ENCODE measurements around the gene MRPL22. TPM values are rescaled to one million over a fixed set of nuclear protein-coding genes. Genes with fewer than 3 reads are reported as not detected.

The MRPL22 gene
- total and polyA plus RNA-seq, 2 of the 13 experiments (the other 11 are each of a cell fraction or from before 2014, with no cell fraction given), result 66.8 to 84.8 TPM

DNA sequence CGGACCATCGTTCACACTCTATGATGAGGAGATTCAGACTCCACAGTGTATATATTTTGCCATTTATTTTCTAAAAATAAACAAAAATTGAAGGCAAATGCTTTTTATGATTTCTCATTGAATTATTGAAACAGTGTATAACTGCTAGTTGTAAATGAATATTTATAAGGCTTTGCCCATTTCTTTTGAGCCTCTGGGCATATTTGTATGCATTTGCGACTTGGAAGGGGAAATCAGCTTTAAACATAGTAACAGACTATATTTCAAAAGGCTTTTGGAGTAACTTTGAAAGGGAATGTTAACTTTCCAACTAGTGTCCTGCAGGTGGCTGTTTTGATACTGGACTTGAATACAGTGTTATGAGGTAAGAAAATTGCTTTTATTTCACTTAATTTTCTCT, 26.0 kb downstream of the MRPL22 start:
- H3K27me3 ChIP-seq (ENCODE audit: control insufficient read depth in 1 of 2, insufficient read depth in 2 of 2, low read length in 2 of 2), result no peaks in the 10 kb centered on the region
- intact Hi-C loops (cut with micrococcal nuclease; ENCODE audit: unreplicated experiment) (no loop called here), in situ Hi-C loops (cut with HindIII; ENCODE audit: extremely low pct_ligation_motif_present, low pct_unique_long_range_greater_than_20kb) (no loop called here)
- ChIA-PET POLR2A (no interaction called here), CTCF (ENCODE audit: low intra/inter-chr PET ratio, low total read pairs) (interaction anchor here (1.0 to 1.9 kb wide), 2 partner anchors 38 to 61 kb away, joined by 3 to 8 read pairs; no protein-coding TSS in a partner anchor)
- peaks cover 19% of the 10 kb centered on the region for H3K4me1 ChIP-seq (ENCODE audit: insufficient read depth, low read length)
- BruUV-seq (replicated peaks), result no TSS peak
- no peaks in the 10 kb centered on the region for H3K79me2 ChIP-seq (ENCODE audit: insufficient read depth, low read length)
- peaks cover 0 to 26% of the 10 kb centered on the region in 2 experiments; a peak in 4 of 5 replicates for H3K36me3 ChIP-seq (replicated peaks in 1 of 2; ENCODE audit: control insufficient read depth in 1 of 2, insufficient read depth in 2 of 2, low read length in 2 of 2)
- no peaks in the 10 kb centered on the region for H4K20me1 ChIP-seq (ENCODE audit: insufficient read depth, low read length)
- ATAC-seq (no peak), FAIRE-seq (no peak), DNase-seq (ENCODE audit: low spot score) (no peak)
- H3K9ac ChIP-seq (ENCODE audit: insufficient read depth, low read depth, low read length), result no peak overlapping the region
- WGBS (ENCODE audit: low lambda C conversion rate), result 97% methylated on average over 3 of the region's 3 CpGs
- no peaks in the 10 kb centered on the region for H3K9me3 ChIP-seq (ENCODE audit: low read length)
- no peak overlapping the region for H2AFZ ChIP-seq (ENCODE audit: low read length)
- H3K4me2 ChIP-seq (ENCODE audit: low read depth, low read length), result no peak overlapping the region
- no peak overlapping the region for H3K27ac ChIP-seq (ENCODE audit: extremely low read length, insufficient read depth, low read length)
- H3K4me3 ChIP-seq (replicated peaks in 1 of 3; ENCODE audit: insufficient read depth in 1 of 3, low read depth in 2 of 3, low read length in 3 of 3), result no peak overlapping the region
- TF ChIP-seq ZEB1 (IDR thresholded peaks at IDR 0.05; ENCODE audit: insufficient replicate concordance, low read depth) (no peak), NFRKB (IDR thresholded peaks at IDR 0.05) (no peak), ZFP41 (CRISPR knock-in tag; IDR thresholded peaks at IDR 0.05; ENCODE audit: borderline replicate concordance) (no peak), ZMYM3 (CRISPR knock-in tag; IDR thresholded peaks at IDR 0.05) (no peak), ZNF781 (CRISPR knock-in tag; IDR thresholded peaks at IDR 0.05; ENCODE audit: borderline replicate concordance, not compliant biosample characterization) (no peak), JUN (CRISPR knock-in tag; IDR thresholded peaks at IDR 0.05) (no peak), ZNF678 (CRISPR knock-in tag; IDR thresholded peaks at IDR 0.05) (no peak), ZC3H13 (CRISPR knock-in tag; IDR thresholded peaks at IDR 0.05) (no peak), RXRA (CRISPR knock-in tag; IDR thresholded peaks at IDR 0.05) (no peak), ZNF83 (CRISPR knock-in tag; IDR thresholded peaks at IDR 0.05; ENCODE audit: borderline replicate concordance) (no peak), ZNF10 (CRISPR knock-in tag; IDR thresholded peaks at IDR 0.05; ENCODE audit: borderline replicate concordance, low read depth) (no peak)
- TF ChIP-seq, protein P1, sequence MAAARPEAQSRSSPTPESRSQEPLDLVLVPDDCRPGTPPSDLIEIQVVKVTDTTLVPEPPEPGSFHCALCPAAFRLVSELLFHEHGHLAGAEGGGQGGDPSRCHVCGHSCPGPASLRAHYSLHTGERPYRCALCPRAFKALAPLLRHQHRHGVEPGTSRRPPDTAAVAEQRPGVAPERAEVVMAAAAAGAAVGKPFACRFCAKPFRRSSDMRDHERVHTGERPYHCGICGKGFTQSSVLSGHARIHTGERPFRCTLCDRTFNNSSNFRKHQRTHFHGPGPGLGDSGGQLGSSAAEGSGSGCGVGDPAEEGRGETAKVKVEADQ (CRISPR knock-in tag; IDR thresholded peaks at IDR 0.05; ENCODE audit: borderline replicate concordance), result no peak
- TF ChIP-seq, protein P2, sequence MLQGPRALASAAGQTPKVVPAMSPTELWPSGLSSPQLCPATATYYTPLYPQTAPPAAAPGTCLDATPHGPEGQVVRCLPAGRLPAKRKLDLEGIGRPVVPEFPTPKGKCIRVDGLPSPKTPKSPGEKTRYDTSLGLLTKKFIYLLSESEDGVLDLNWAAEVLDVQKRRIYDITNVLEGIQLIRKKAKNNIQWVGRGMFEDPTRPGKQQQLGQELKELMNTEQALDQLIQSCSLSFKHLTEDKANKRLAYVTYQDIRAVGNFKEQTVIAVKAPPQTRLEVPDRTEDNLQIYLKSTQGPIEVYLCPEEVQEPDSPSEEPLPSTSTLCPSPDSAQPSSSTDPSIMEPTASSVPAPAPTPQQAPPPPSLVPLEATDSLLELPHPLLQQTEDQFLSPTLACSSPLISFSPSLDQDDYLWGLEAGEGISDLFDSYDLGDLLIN (CRISPR knock-in tag; IDR thresholded peaks at IDR 0.05; ENCODE audit: borderline replicate concordance), result no peak
- TF ChIP-seq, protein P3, sequence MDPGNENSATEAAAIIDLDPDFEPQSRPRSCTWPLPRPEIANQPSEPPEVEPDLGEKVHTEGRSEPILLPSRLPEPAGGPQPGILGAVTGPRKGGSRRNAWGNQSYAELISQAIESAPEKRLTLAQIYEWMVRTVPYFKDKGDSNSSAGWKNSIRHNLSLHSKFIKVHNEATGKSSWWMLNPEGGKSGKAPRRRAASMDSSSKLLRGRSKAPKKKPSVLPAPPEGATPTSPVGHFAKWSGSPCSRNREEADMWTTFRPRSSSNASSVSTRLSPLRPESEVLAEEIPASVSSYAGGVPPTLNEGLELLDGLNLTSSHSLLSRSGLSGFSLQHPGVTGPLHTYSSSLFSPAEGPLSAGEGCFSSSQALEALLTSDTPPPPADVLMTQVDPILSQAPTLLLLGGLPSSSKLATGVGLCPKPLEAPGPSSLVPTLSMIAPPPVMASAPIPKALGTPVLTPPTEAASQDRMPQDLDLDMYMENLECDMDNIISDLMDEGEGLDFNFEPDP (CRISPR knock-in tag; conservative IDR thresholded peaks at IDR 0.05), result no peak
- TF ChIP-seq, protein P4, sequence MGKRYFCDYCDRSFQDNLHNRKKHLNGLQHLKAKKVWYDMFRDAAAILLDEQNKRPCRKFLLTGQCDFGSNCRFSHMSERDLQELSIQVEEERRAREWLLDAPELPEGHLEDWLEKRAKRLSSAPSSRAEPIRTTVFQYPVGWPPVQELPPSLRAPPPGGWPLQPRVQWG (CRISPR knock-in tag; IDR thresholded peaks at IDR 0.05; ENCODE audit: borderline replicate concordance, low read depth), result no peak
- TF ChIP-seq, protein P5, sequence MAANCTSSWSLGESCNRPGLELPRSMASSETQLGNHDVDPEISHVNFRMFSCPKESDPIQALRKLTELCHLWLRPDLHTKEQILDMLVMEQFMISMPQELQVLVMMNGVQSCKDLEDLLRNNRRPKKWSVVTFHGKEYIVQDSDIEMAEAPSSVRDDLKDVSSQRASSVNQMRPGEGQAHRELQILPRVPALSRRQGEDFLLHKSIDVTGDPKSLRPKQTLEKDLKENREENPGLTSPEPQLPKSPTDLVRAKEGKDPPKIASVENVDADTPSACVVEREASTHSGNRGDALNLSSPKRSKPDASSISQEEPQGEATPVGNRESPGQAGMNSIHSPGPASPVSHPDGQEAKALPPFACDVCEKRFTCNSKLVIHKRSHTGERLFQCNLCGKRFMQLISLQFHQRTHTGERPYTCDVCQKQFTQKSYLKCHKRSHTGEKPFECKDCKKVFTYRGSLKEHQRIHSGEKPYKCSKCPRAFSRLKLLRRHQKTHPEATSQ (CRISPR knock-in tag; IDR thresholded peaks at IDR 0.05; ENCODE audit: borderline replicate concordance), result no peak
- TF ChIP-seq, protein P6, sequence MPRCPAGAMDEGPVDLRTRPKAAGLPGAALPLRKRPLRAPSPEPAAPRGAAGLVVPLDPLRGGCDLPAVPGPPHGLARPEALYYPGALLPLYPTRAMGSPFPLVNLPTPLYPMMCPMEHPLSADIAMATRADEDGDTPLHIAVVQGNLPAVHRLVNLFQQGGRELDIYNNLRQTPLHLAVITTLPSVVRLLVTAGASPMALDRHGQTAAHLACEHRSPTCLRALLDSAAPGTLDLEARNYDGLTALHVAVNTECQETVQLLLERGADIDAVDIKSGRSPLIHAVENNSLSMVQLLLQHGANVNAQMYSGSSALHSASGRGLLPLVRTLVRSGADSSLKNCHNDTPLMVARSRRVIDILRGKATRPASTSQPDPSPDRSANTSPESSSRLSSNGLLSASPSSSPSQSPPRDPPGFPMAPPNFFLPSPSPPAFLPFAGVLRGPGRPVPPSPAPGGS (CRISPR knock-in tag; IDR thresholded peaks at IDR 0.05), result no peak
- TF ChIP-seq, protein P7, sequence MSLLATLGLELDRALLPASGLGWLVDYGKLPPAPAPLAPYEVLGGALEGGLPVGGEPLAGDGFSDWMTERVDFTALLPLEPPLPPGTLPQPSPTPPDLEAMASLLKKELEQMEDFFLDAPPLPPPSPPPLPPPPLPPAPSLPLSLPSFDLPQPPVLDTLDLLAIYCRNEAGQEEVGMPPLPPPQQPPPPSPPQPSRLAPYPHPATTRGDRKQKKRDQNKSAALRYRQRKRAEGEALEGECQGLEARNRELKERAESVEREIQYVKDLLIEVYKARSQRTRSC (CRISPR knock-in tag; IDR thresholded peaks at IDR 0.05; ENCODE audit: low read depth), result no peak
